A204.1 (cell line): ENCODE data around the gene MMP15.

Experiments
- FAIRE-seq: peaks from 2 replicates; lab custom pipeline; 2012; peaks lifted over from hg19 to GRCh38; lab: Jason Lieb, UNC

Gene MMP15

GRCh38 chr16:58035356-58036170 lies 10.0 kb downstream of the MMP15 start:
- FAIRE-seq = no peak

- FAIRE-seq = no peak
Observed at GRCh38 chr16:58036943-58037342, 11.4 kb downstream of the MMP15 start.

DNA sequence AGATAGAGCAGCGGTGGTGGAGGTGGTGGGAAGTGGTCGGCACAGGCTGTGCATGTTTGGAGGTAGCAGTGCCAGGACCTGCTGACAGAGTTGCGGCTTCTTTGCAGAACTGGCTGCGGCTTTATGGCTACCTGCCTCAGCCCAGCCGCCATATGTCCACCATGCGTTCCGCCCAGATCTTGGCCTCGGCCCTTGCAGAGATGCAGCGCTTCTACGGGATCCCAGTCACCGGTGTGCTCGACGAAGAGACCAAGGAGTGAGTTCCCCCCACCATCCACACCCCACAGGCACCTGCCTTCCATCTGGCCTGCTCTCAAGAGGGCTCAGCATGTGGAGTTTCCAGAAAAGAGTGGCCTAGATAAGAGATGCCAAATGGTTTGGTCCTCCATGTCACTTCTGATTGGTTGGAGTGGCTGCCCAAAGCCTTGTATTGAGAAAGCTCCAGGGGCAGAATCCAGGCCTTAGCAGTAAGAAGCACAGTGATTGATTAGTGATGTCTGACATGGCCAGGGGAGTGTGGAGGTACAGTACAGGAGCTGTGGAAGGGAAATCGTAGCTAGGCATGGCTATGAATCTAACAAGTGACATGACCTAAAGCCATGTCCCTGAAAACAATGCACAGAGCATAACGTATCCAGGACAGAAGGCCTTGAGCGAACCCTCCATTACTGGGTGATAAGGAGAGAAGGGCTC lies 12.0 kb downstream of the MMP15 start:
- no peak for FAIRE-seq

DNA sequence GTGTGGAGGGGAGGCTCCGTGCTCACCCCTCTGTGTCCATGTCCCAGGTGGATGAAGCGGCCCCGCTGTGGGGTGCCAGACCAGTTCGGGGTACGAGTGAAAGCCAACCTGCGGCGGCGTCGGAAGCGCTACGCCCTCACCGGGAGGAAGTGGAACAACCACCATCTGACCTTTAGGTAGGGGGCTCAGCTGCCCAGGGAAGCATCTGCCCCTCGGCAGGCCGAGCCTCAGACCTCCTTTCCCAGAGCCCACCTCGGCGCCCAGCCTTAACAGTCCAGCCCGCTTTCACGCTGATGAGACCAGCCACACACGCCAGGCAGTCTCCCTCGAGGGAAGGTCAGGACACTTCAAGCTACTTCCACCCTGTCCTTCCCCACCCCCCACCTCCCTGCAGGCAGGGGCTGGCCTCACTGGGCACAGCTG lies 12.7 kb downstream of the MMP15 start:
- FAIRE-seq = no peak

- no peak for FAIRE-seq
Observed at GRCh38 chr16:58039829-58040495, 14.4 kb downstream of the MMP15 start.

- FAIRE-seq = no peak
Observed at GRCh38 chr16:58040496-58040846, 14.9 kb downstream of the MMP15 start.

GRCh38 chr16:58040945-58041627 lies 15.5 kb downstream of the MMP15 start:
- no peak for FAIRE-seq

- FAIRE-seq = no peak
Observed at GRCh38 chr16:58041628-58041955, 16.0 kb downstream of the MMP15 start.

- FAIRE-seq = no peak
Observed at GRCh38 chr16:58042001-58042885, 16.7 kb downstream of the MMP15 start.

DNA sequence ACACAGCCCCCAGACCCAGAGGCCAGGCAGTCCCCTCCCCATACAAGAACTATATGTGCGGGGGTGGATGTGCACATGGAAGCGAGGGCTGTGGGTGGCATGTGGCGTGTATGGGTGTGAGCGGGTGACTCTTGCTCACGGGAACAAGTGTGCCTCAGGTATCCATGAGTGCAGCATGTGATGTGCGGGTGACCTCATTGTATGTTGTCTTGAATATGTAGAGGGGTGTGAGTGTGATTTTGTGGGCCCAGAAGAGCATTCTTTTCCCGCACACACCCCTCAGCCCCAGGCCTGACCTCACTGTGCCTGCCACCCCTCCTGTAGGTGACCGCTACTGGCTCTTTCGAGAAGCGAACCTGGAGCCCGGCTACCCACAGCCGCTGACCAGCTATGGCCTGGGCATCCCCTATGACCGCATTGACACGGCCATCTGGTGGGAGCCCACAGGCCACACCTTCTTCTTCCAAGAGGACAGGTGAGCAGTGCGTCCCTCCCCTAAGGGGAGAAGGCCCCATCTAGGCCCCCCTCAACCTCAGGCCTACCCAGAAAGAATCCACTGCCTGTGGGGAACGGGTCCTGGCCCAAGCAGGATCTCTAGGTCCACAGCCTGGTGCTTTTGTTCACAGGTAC lies 17.4 kb downstream of the MMP15 start:
- no peak for FAIRE-seq

DNA sequence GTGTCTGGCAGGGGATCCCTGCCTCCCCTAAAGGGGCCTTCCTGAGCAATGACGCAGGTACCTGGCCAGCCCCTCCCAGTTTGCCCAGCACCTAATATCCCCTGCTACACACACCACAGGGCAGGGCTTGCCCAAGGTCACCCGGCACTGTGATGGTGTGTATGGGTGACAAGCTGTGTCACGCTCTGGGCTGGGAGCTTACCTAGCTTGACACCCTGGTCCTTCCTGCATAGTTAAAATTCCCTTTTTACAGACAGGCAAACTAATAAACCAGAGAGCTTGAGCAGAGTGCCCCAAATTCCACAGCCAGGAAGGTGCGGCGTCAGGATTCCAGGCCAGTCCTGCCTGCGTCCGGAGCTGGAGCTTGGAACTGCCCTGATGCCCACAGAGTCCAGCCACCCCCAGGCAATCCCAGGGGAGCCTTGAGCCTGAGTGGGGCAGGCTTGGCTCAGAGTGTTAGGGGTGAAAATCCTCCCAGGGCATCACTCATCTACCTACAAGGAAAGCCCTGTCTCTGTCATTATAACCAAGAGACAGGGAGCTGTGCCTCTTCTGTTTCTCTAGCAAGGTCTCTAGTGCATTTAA lies 18.1 kb downstream of the MMP15 start:
- no peak for FAIRE-seq

GRCh38 chr16:58044266-58045019 lies 18.9 kb downstream of the MMP15 start:
- no peak for FAIRE-seq

DNA sequence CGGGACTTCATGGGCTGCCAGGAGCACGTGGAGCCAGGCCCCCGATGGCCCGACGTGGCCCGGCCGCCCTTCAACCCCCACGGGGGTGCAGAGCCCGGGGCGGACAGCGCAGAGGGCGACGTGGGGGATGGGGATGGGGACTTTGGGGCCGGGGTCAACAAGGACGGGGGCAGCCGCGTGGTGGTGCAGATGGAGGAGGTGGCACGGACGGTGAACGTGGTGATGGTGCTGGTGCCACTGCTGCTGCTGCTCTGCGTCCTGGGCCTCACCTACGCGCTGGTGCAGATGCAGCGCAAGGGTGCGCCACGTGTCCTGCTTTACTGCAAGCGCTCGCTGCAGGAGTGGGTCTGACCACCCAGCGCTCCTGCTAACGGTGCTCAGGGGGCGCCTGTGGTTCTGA lies 19.5 kb downstream of the MMP15 start:
- no peak for FAIRE-seq

- FAIRE-seq = no peak
Observed at GRCh38 chr16:58046054-58046881, 20.7 kb downstream of the MMP15 start.

DNA sequence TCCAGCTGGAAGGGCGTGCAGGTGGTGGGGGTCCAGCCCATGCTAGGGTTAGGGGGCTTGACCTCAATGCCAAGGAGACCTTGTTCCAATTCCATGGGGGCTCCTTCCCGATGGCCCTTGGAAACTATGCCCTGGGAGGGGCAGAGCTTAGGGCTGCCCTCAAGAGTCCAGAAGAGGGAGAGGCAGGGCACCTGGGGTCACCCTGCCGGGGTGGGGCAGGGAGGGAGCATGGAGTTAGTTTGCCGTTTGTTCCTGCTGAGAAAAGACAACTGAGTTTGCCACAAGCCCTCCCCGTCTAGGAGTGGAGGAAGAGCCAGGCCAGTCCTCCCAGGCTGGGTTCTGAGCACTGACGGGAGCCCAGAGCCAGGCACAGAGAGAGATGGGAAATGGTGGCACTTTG lies 21.4 kb downstream of the MMP15 start:
- no peak for FAIRE-seq

DNA sequence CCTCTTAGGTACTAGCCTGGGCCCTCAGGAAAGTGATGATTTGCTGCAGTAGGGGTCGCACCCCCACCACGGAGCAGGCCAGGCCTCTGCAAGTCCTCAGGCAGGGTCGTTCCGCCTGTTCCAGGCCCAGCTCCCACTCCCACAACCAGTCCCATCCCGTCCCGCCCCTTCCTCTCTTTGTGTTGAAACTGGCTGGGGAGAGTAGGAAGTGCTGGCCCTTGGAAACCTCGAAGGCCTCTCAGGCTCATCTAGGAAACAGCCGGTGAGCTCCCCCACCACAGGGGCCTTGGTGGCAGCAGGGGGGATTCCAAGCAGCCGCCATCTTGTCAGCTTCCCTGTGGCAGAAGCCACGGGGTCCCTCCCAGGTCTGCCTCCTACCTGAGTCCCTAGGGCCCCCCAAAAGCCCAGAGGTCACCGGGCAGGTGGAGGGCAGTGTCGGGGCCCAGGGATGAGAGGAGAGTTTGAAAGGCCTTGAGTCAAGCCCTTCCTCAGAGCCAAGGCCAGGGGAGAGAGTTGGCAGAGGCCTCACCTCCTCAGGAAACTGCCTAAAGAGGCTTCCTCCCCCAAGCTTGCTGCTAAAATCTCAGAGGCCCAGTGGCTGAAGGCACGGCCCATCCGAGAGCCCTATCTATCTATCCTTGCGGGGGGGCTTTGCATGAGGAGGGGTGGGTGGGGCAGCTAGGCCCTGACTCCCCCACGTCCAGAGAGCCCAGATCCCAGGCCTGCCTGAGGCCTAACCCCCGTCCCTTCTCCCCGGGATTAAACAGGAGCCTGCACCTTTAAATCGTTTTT lies 22.2 kb downstream of the MMP15 start:
- FAIRE-seq = no peak

DNA sequence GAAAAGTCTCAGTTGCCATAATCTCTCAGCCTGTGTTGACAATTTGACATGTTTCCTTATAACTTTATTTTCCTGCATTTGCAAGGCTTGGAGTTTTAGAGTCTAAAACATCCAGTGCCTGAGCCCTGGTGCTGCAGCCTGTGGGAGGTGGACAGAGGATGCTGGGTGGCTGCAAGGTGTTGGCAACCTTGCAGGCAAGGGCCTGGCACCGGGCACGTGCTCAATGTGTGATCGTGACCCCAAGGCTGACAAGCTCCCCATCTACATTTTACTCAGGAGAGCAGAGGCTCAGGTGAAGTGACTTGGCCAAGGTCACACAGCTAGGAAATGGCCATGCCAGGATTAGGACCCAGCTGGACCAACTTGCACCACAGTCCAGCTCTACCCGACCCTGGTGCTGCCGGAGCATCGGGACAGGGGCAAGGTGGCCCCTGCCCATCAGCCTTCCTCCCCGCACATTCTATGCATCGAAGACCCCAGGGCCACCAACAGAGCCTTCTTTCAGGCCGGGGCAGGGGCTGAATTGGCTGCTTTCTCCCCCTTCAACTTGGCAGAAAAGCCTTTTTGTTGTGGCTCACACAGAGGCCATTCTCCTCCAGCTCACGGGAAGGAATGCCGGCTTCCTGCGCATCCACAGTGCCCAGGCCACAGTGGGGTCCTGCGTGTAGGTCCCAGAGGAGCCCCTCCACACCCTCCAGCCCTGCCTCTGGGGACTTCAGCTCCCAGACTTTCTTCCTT lies 23.1 kb downstream of the MMP15 start:
- FAIRE-seq = no peak
